K562 (cell line): ENCODE results near the gene SFN. TPM values are rescaled to one million over a fixed set of nuclear protein-coding genes. Genes with fewer than 3 reads are reported as not detected.
A peak's percentile ranks its signal among the peaks of the same experiment; 100 is the strongest.

Source experiments
- ATAC-seq: fragments of 200-7000 bp; cut with Tn5 transposase; 3 replicates; pipeline ENCODE4 v1.9.1; 2020; ENCODE audit warnings: moderate library complexity
- BruUV-seq: library from RNA; stranded (reverse); fragments of 400-500 nt; replicated peaks from 2 replicates; lab custom pipeline; 2021; lab: Mats Ljungman, UMichigan
- CTCF ChIA-PET: fragments of 300-600 bp; formaldehyde crosslinking; extraction: SDS; loops from one replicate; lab custom pipeline; 2021; ENCODE audit warnings: low intra/inter-chr PET ratio; lab: Yijun Ruan, JAX
- POLR2A ChIA-PET: fragments of 300-600, 350-650 bp; sonication (Branson Sonifier 250); formaldehyde crosslinking; extraction: SDS; loops from one replicate; lab custom pipeline; 2021; ENCODE audit warnings: antibody characterized with exemption, inconsistent platforms; lab: Yijun Ruan, JAX
- DNase-seq, 4 experiments: peaks; one replicate each; pipeline versions ENCODE4 v3.0.0 to v3.0.0-alpha.2; 2011 to 2018; ENCODE audit warnings: low spot score in 3 of 4, mixed read lengths in 3 of 4; ENCODE audit errors: extremely low read depth in 1 of 4
- FAIRE-seq: peaks from 2 replicates; lab custom pipeline; 2011; peaks lifted over from hg19 to GRCh38; lab: Jason Lieb, UNC
- H2AFZ ChIP-seq: 2 replicates; pipeline ENCODE4 v1.6.0; 2011; ENCODE audit warnings: low read depth, low read length, control low read depth, inconsistent platforms
- H3K27ac ChIP-seq: fragments of 200-600 bp; 3 replicates; pipeline ENCODE4 v1.8.0; 2011; ENCODE audit warnings: low read depth, mild to moderate bottlenecking, control low read depth, inconsistent platforms, low read length, moderate library complexity, mixed read lengths; ENCODE audit errors: extremely low read depth
- H3K27me3 ChIP-seq, 2 experiments: fragments of 300-600 bp in 1 of 2; 2 replicates in 1 of 2; 3 replicates in 1 of 2; pipeline versions ENCODE4 v1.6.0 to v1.8.0; 2011; ENCODE audit warnings: inconsistent platforms in 2 of 2, low read length in 2 of 2, mild to moderate bottlenecking in 1 of 2, mixed read lengths in 1 of 2, moderate library complexity in 1 of 2; ENCODE audit not compliant: control insufficient read depth in 2 of 2, insufficient read depth in 2 of 2
- H3K36me3 ChIP-seq: fragments of 300-600 bp; 3 replicates; pipeline ENCODE4 v1.8.0; 2011; ENCODE audit warnings: mild to moderate bottlenecking, low read length, inconsistent platforms; ENCODE audit not compliant: control insufficient read depth, insufficient read depth
- H3K4me1 ChIP-seq, 2 experiments: fragments of 200-600 bp in 1 of 2; replicated peaks in 1 of 2; 2 replicates in 1 of 2; 3 replicates in 1 of 2; pipeline versions ENCODE4 v1.5.1 to v1.8.0; 2011; ENCODE audit warnings: inconsistent platforms in 2 of 2, low read length in 2 of 2, mild to moderate bottlenecking in 1 of 2, mixed read lengths in 1 of 2, moderate library complexity in 1 of 2; ENCODE audit not compliant: control insufficient read depth in 2 of 2, insufficient read depth in 2 of 2
- H3K4me2 ChIP-seq: 2 replicates; pipeline ENCODE4 v1.6.1; 2011; ENCODE audit warnings: low read length, control low read depth, inconsistent platforms, mixed read lengths; ENCODE audit not compliant: insufficient read depth
- H3K4me3 ChIP-seq: fragments of 200-600 bp; sonication (generic), shearing (Covaris generic); 2 replicates; pipeline ENCODE4 v1.5.1; 2016; ENCODE audit warnings: control low read depth, inconsistent platforms
- H3K79me2 ChIP-seq: fragments of 200-600 bp; 3 replicates; pipeline ENCODE4 v1.8.0; 2011; ENCODE audit warnings: low read length, inconsistent platforms; ENCODE audit not compliant: control insufficient read depth, insufficient read depth
- H3K9ac ChIP-seq, 2 experiments: 2 replicates each; pipeline versions ENCODE4 v1.6.0 to v1.6.1; 2011; ENCODE audit warnings: low read depth in 2 of 2, low read length in 2 of 2, control low read depth in 1 of 2, inconsistent platforms in 1 of 2, mild to moderate bottlenecking in 1 of 2, mixed read lengths in 1 of 2; ENCODE audit not compliant: insufficient read depth in 1 of 2
- H3K9me1 ChIP-seq: one replicate; pipeline ENCODE4 v1.6.0; 2011; ENCODE audit warnings: inconsistent platforms, mild to moderate bottlenecking, low read length, moderate library complexity; ENCODE audit not compliant: control insufficient read depth, insufficient read depth
- H3K9me3 ChIP-seq: replicated peaks from 2 replicates; pipeline ENCODE4 v1.5.1; 2011; ENCODE audit warnings: low read depth, low read length, inconsistent platforms; ENCODE audit not compliant: control insufficient read depth, insufficient read depth
- H4K20me1 ChIP-seq: replicated peaks from 2 replicates; pipeline ENCODE4 v1.6.1; 2011; ENCODE audit warnings: low read length, inconsistent platforms, mixed read lengths; ENCODE audit not compliant: control insufficient read depth, insufficient read depth
- CREB1 ChIP-seq, 2 experiments: sonication (generic) in 1 of 2; formaldehyde crosslinking in 1 of 2; IDR thresholded peaks; 2 replicates each; pipeline versions ENCODE4 v1.6.1 to v1.8.0; 2012 to 2022; ENCODE audit warnings: inconsistent platforms in 1 of 2, mild to moderate bottlenecking in 1 of 2, missing genetic modification reagents in 1 of 2, moderate library complexity in 1 of 2
- WGBS: fragments of 100-300 bp; shearing (Covaris generic); methylation state at CpG from one replicate; pipeline ENCODE4 v1.1.6; 2016; ENCODE audit warnings: low coverage, mixed read lengths; ENCODE audit not compliant: insufficient coverage; ENCODE audit errors: missing lambda C conversion rate; 5-methylcytosine and 5-hydroxymethylcytosine counted together
- in situ Hi-C: fragments of 300-500 bp; cut with MboI; formaldehyde crosslinking; loops from 4 replicates; pipeline ENCODE4 v1.15.0; 2018; ENCODE audit warnings: inconsistent platforms, mixed read lengths
- intact Hi-C: fragments of 100-400 bp; cut with micrococcal nuclease; formaldehyde crosslinking; loops from 2 replicates; pipeline ENCODE4 v1.14.2; 2022
- polyA plus RNA-seq, 8 experiments: library from polyadenylated mRNA; depleted of rRNA in 4 of 8; stranded (reverse) in 5 of 8; unstranded in 3 of 8; fragments of >200 nt; fragmentation: Nextera tagmentation in 2 of 8; fragmentation: Illumina TruSeq in 1 of 8; extraction: Ambion mirVana in 2 of 8; extraction: Trizol in 1 of 8; gene quantifications; 2 replicates each; pipeline versions ENCODE4 v1.2.1 to v1.2.3, GENCODE V29; 2011 to 2014; ENCODE audit warnings: inconsistent platforms in 1 of 8, missing spikeins in 1 of 8
- total RNA-seq, 7 experiments: library from RNA; depleted of rRNA in 6 of 7; stranded (reverse); fragments of >200 nt in 6 of 7; fragmentation: Illumina TruSeq in 2 of 7; extraction: Trizol in 2 of 7; gene quantifications; 2 replicates each; pipeline versions ENCODE4 v1.2.1 to v1.2.3, GENCODE V29; 2011 to 2021; ENCODE audit warnings: low replicate concordance in 1 of 7
- TF ChIP-seq, protein P1 (sequence below), 3 experiments: IDR thresholded peaks in 2 of 3; conservative IDR thresholded peaks in 1 of 3; 2 replicates each; pipeline ENCODE4 v1.5.1; 2011 to 2012; ENCODE audit warnings: low read length in 3 of 3, mild to moderate bottlenecking in 3 of 3, control low read depth in 2 of 3, improper control_type of control experiment in 1 of 3, inconsistent platforms in 1 of 3, low read depth in 1 of 3, mixed read lengths in 1 of 3, moderate library complexity in 1 of 3; ENCODE audit not compliant: insufficient read depth in 2 of 3

SFN gene
- total and polyA plus RNA-seq, 9 of the 15 experiments (the other 6 are each of a cell fraction or from before 2014, with no cell fraction given): 0.10 to 3.8 (median 2.0) TPM

GRCh38 chr1:26861286-26861701 is 1.7 kb upstream of the SFN start:
- FAIRE-seq: peak; percentile 49
- Histone ChIP-seq H2AFZ (no peak overlapping the region), H3K36me3 (no peaks in the 10 kb centered on the region), H3K27ac (no peak overlapping the region), H3K9me3 (no peaks in the 10 kb centered on the region), H3K79me2 (no peaks in the 10 kb centered on the region), H3K4me3 (no peak overlapping the region), H3K9ac (no peak overlapping the region), H3K4me1 (peaks cover 21 to 41% of the 10 kb centered on the region in 2 experiments), H3K27me3 (no peaks in the 10 kb centered on the region), H3K4me2 (no peak overlapping the region), H4K20me1 (no peaks in the 10 kb centered on the region), H3K9me1 (no peaks in the 10 kb centered on the region)
- no peak for TF ChIP-seq CREB1 (IDR thresholded peaks at IDR 0.05)
- TF ChIP-seq CREB1 (CRISPR knock-in tag; IDR thresholded peaks at IDR 0.05): no peak
- TF ChIP-seq, protein P1, sequence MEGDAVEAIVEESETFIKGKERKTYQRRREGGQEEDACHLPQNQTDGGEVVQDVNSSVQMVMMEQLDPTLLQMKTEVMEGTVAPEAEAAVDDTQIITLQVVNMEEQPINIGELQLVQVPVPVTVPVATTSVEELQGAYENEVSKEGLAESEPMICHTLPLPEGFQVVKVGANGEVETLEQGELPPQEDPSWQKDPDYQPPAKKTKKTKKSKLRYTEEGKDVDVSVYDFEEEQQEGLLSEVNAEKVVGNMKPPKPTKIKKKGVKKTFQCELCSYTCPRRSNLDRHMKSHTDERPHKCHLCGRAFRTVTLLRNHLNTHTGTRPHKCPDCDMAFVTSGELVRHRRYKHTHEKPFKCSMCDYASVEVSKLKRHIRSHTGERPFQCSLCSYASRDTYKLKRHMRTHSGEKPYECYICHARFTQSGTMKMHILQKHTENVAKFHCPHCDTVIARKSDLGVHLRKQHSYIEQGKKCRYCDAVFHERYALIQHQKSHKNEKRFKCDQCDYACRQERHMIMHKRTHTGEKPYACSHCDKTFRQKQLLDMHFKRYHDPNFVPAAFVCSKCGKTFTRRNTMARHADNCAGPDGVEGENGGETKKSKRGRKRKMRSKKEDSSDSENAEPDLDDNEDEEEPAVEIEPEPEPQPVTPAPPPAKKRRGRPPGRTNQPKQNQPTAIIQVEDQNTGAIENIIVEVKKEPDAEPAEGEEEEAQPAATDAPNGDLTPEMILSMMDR (IDR thresholded peaks at IDR 0.05 in 2 of 3, conservative IDR thresholded peaks at IDR 0.05 in 1 of 3; ENCODE audit: insufficient read depth in 2 of 3, low read depth in 1 of 3, low read length in 3 of 3): peak; percentile 28 to 49 (median 39); a peak in 4 of 6 replicates
- POLR2A ChIA-PET: interaction anchor here (2.5 kb wide), 1 partner anchor 11 kb away, joined by 11 read pairs; no protein-coding TSS in a partner anchor
- 29% methylated on average over 5 of the region's 5 CpGs for WGBS
- DNase-seq: peak in 1 of 4 experiments; percentile 31
- in situ Hi-C loops: no loop called here
- intact Hi-C loops: loop anchor here (10.0 kb wide), 1 partner anchor 166 kb away; the partner anchor contains the start of gene ARID1A
- BruUV-seq: no TSS peak
- ATAC-seq: no peak
- CTCF ChIA-PET: interaction anchor here (0.6 kb wide), 1 partner anchor 186 kb away, joined by 3 read pairs; no protein-coding TSS in a partner anchor
